HK-2 (cell line): ENCODE data around the gene TMEM175.
A peak's percentile ranks its signal among the peaks of the same experiment; 100 is the strongest.
"Not testable (repeated sequence)": the region's sequence is repeated elsewhere in the genome, so short reads cannot be mapped to it uniquely, and the experiment has no call there.

Experiments used
- DNase-seq: peaks from one replicate; pipeline ENCODE4 v3.0.0-alpha.2; 2018; ENCODE audit not compliant: unreplicated experiment

Gene TMEM175

GRCh38 chr4:970046-970745, 37.9 kb downstream of the TMEM175 start:
- DNase-seq = no peak

GRCh38 chr4:970854-971520, 38.7 kb downstream of the TMEM175 start:
- no peak for DNase-seq

- no peak for DNase-seq
Measured at GRCh38 chr4:971666-972500, 39.6 kb downstream of the TMEM175 start.

GRCh38 chr4:972651-973424, 40.6 kb downstream of the TMEM175 start:
- DNase-seq = peak; percentile 57

GRCh38 chr4:973431-974397, 41.5 kb downstream of the TMEM175 start, which contains the start of gene DGKQ:
Gene DGKQ, minus strand, starts transcription at chr4:973569. Its CDS starts 87 bp downstream, at chr4:973482.
- DNase-seq = peak; percentile 91

- DNase-seq = no peak
Measured at GRCh38 chr4:974668-975067, 42.4 kb downstream of the TMEM175 start.

- not testable (repeated sequence) for DNase-seq
Measured at GRCh38 chr4:976016-976415, 43.8 kb downstream of the TMEM175 start.

GRCh38 chr4:978957-979701, 46.9 kb downstream of the TMEM175 start:
- DNase-seq = no peak

GRCh38 chr4:982291-982690, 50.0 kb downstream of the TMEM175 start:
- DNase-seq = no peak

- no peak for DNase-seq
Measured at GRCh38 chr4:982814-983213, 50.6 kb downstream of the TMEM175 start.

- DNase-seq = no peak
Measured at GRCh38 chr4:984336-985054, 52.2 kb downstream of the TMEM175 start.

- DNase-seq = no peak
Measured at GRCh38 chr4:985123-985830, 53.0 kb downstream of the TMEM175 start.

- no peak for DNase-seq
Measured at GRCh38 chr4:986428-986878, 54.2 kb downstream of the TMEM175 start.

- DNase-seq = peak; percentile 94
Measured at GRCh38 chr4:986879-987623, 54.8 kb downstream of the TMEM175 start, which contains the start of gene IDUA. Gene IDUA, plus strand, starts transcription at chr4:987044. Its CDS starts 41 bp downstream, at chr4:987085.

GRCh38 chr4:987624-988513, 55.6 kb downstream of the TMEM175 start:
- DNase-seq = peak; percentile 90
